ENCODE results near the gene LETM1. TPM values are rescaled to one million over a fixed set of nuclear protein-coding genes. Genes with fewer than 3 reads are reported as not detected.

Gene LETM1
- total and polyA plus RNA-seq, 4 donors = 6.8 to 25.6 (median 18.9) TPM

DNA sequence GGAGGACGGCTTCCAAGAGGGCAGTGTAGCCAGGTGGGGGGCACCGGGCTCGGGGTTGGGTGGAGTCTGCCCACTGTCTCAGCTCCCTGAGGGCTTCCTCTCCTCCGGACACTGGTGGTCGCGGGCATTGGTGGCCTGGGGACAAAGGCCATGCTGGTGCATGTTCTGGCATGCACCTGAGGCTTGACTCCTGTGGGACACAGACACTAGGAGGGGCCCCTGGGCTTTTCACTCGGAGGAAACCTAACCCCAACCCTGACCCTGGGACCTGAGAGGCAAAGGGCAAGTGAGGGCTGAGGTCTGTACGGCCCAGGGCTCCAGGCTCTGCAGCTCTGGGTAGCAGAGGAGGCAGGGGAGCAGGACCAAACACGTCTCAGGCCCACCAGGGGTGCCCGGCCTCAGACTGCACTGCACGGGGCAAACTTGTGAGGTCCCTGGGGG lies 85.1 kb downstream of the LETM1 start:
- no peak overlapping the region for H3K27ac ChIP-seq (ENCODE audit: low read depth in 1 of 2, low read length in 2 of 2)
- no peaks in the 10 kb centered on the region for H3K9me3 ChIP-seq (ENCODE audit: control insufficient read depth, low read length)
- DNase-seq (no peak), ATAC-seq (ENCODE audit: low FRiP score) (no peak)
- 89 to 90% methylated on average over 9 to 11 of the region's 11 CpGs for WGBS, 2 donors
- H3K4me3 ChIP-seq (ENCODE audit: low read length in 2 of 2) = no peak overlapping the region
- H3K4me1 ChIP-seq (ENCODE audit: control insufficient read depth in 1 of 2, insufficient read depth in 2 of 2, low read length in 2 of 2) = no peaks in the 10 kb centered on the region
- H3K27me3 ChIP-seq (ENCODE audit: control insufficient read depth in 1 of 2, insufficient read depth in 2 of 2, low read length in 1 of 2) = no peaks in the 10 kb centered on the region
- H3K36me3 ChIP-seq (ENCODE audit: control insufficient read depth in 1 of 2, insufficient read depth in 2 of 2, low read length in 1 of 2) = no peaks in the 10 kb centered on the region
- intact Hi-C loops (cut with DNase I) = no loop called here

DNA sequence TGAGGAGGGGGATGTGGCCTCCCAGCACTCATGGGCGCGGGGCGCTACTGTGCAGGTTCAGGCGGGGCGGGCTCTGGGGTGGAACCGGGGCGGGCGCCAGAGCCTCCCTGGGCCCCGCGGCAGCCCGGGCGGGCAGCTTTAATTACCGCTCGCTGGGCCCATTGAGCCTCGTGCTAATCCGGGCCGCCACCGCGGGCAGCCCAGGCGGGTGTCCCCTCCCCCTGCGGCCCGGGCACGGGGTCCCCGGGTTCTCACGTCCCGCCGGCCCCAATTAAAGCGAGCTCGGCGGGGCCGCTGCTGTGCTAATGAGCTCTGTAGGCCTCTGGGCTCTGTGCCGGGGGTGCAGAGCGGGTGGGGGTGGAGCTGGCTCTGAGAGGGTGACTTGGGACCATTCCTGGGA lies 85.7 kb downstream of the LETM1 start:
- Histone ChIP-seq H3K4me3 (ENCODE audit: low read length in 2 of 2) (no peak overlapping the region), H3K27ac (ENCODE audit: low read depth in 1 of 2, low read length in 2 of 2) (no peak overlapping the region), H3K36me3 (ENCODE audit: control insufficient read depth in 1 of 2, insufficient read depth in 2 of 2, low read length in 1 of 2) (no peaks in the 10 kb centered on the region), H3K9me3 (ENCODE audit: control insufficient read depth, low read length) (no peaks in the 10 kb centered on the region), H3K27me3 (ENCODE audit: control insufficient read depth in 1 of 2, insufficient read depth in 2 of 2, low read length in 1 of 2) (no peaks in the 10 kb centered on the region), H3K4me1 (ENCODE audit: control insufficient read depth in 1 of 2, insufficient read depth in 2 of 2, low read length in 2 of 2) (no peaks in the 10 kb centered on the region)
- WGBS, 2 donors = 69 to 78% methylated on average over 29 to 33 of the region's 33 CpGs
- DNase-seq = no peak
- no peak for ATAC-seq (ENCODE audit: low FRiP score)
- intact Hi-C loops (cut with DNase I) = no loop called here

DNA sequence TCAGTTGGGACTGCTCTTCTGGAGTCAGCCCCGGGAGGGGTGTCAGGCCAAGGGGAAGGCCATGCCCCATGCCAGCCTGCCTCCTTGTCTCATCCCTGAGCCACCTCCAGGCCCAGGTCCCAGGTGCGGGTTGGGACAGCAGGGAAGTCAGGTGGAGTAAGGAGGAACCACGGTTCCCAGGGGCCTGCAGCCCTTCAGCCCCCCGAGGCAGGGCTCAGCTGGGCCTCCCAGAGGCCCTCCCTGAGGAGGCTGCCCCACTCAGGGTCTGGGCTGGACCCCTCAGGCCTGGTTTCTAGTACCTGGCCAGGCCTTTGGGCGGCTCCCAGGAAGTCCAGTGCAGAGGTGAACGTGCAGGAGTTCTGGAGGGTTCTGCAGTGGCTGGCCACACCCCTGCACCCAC lies 86.3 kb downstream of the LETM1 start:
- intact Hi-C loops (cut with DNase I) = no loop called here
- 93% methylated on average over 6 of the region's 6 CpGs for WGBS, 2 donors
- Histone ChIP-seq H3K27me3 (ENCODE audit: control insufficient read depth in 1 of 2, insufficient read depth in 2 of 2, low read length in 1 of 2) (no peaks in the 10 kb centered on the region), H3K4me1 (ENCODE audit: control insufficient read depth in 1 of 2, insufficient read depth in 2 of 2, low read length in 2 of 2) (no peaks in the 10 kb centered on the region), H3K36me3 (ENCODE audit: control insufficient read depth in 1 of 2, insufficient read depth in 2 of 2, low read length in 1 of 2) (no peaks in the 10 kb centered on the region), H3K9me3 (ENCODE audit: control insufficient read depth, low read length) (no peaks in the 10 kb centered on the region), H3K4me3 (ENCODE audit: low read length in 2 of 2) (no peak overlapping the region), H3K27ac (ENCODE audit: low read depth in 1 of 2, low read length in 2 of 2) (no peak overlapping the region)
- DNase-seq (no peak), ATAC-seq (ENCODE audit: low FRiP score) (no peak)

DNA sequence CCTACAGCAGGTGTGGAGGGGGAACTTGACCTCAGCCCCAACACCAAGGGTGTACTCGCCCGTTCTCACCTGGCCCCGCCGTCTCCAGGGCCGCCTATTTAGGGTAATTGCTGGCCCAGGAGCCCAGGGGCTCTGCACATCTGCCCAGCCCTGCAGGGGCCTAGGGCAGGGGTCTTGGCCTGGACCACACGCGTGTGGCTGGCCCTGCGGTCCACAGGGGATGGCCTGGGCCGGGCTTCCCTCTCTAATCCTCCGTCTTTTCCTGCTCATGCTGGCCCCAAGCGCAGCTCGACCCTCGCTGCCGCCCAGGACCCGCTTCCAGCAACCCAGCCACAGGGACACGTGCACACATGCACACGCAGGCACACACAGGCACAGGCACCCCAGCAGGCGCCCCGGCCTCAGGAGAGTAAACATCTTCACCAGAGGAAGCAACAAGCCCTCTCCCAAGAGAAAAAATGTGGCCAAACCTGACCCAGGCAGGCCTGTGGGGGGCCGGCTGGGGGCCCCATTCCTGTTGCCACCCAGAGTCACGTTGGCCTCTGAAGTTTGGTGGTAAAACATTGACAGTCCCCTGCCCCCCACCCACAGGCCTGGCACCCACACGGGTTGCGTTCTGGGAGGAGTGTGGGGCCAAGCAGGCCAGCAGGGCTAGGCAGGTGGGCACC lies 87.5 kb downstream of the LETM1 start:
- 92 to 96% methylated on average over 22 to 23 of the region's 23 CpGs for WGBS, 2 donors
- no peaks in the 10 kb centered on the region for H3K9me3 ChIP-seq (ENCODE audit: control insufficient read depth, low read length)
- intact Hi-C loops (cut with DNase I) = no loop called here
- no peak overlapping the region for H3K27ac ChIP-seq (ENCODE audit: low read depth in 1 of 2, low read length in 2 of 2)
- H3K4me3 ChIP-seq (ENCODE audit: low read length in 2 of 2) = no peak overlapping the region
- ATAC-seq (ENCODE audit: low FRiP score) (no peak), DNase-seq (no peak)
- no peaks in the 10 kb centered on the region for H3K4me1 ChIP-seq (ENCODE audit: control insufficient read depth in 1 of 2, insufficient read depth in 2 of 2, low read length in 2 of 2)
- no peaks in the 10 kb centered on the region for H3K36me3 ChIP-seq (ENCODE audit: control insufficient read depth in 1 of 2, insufficient read depth in 2 of 2, low read length in 1 of 2)
- H3K27me3 ChIP-seq (ENCODE audit: control insufficient read depth in 1 of 2, insufficient read depth in 2 of 2, low read length in 1 of 2) = no peaks in the 10 kb centered on the region

DNA sequence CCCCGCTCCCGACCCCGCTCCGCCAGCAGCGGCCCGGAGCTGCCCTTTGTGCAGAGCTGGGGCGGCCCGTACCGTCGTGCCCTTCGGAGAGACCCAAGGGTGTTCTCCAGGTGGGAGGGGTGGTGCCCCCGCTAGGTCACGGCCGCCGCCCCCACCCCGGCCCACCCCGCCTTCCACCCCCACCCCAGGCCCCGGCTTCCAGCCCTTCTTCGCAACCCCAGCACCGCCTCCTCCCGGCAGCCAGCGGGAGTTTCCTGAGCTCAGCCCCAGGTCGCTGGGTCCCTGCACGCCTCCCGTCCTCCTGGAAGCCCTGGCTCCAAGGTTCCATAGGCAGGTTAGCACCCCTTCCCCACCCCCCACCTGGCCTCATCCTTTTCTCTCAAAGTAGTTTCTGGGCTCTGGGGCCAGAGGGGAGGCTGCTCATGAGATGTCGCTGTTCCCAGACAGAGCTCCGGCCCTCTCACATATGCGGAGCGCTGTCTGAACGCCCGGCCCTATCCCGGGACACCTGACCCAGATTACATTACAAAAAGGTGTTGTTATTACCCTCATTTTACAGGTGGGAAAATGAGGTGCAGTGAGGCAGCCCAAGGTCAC lies 88.1 kb downstream of the LETM1 start:
- intact Hi-C loops (cut with DNase I) = no loop called here
- no peaks in the 10 kb centered on the region for H3K36me3 ChIP-seq (ENCODE audit: control insufficient read depth in 1 of 2, insufficient read depth in 2 of 2, low read length in 1 of 2)
- H3K4me1 ChIP-seq (ENCODE audit: control insufficient read depth in 1 of 2, insufficient read depth in 2 of 2, low read length in 2 of 2) = no peaks in the 10 kb centered on the region
- H3K4me3 ChIP-seq (ENCODE audit: low read length in 2 of 2) = peak overlapping the region; percentile 20 to 28
- H3K27me3 ChIP-seq (ENCODE audit: control insufficient read depth in 1 of 2, insufficient read depth in 2 of 2, low read length in 1 of 2) = no peaks in the 10 kb centered on the region
- H3K9me3 ChIP-seq (ENCODE audit: control insufficient read depth, low read length) = no peaks in the 10 kb centered on the region
- DNase-seq (no peak), ATAC-seq (ENCODE audit: low FRiP score) (no peak)
- no peak overlapping the region for H3K27ac ChIP-seq (ENCODE audit: low read depth in 1 of 2, low read length in 2 of 2)
- WGBS, 2 donors = 32 to 34% methylated on average over 26 to 32 of the region's 32 CpGs

DNA sequence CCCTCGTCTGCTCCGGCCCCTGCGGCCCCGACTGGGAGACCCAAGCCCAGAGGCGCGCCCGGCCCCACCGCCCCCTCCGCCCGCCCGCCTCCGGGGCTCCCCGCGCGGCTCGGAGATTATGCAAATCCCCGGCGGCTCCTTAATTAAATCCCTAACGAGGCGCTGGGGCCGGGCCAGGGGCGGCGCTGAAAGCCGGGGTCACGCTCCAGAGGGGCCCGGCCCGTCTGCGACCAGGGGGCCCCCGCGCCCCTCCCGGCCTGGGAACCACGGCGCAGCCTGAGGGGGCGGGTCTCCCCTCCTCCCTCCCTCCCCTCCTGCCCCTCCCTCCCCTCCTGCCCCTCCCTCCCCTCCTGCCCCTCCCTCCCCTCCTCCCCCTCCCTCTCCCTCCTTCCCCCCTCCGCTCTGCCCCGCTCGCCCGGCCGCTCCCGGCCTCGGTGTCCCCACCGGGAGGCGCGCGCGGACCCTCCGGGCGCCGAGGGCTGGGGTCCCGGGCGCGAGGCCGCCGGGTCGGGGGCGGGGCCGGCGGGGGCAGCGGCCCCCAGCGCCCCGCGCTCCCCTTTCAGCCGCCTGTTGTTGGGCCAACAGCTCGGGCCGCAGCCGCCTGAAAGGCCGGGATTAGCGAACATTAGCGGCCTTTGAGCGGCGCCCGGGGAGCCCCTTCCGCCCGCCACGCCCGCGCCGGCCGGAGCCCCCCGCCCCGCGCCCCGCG lies 88.7 kb downstream of the LETM1 start:
- Histone ChIP-seq H3K27ac (ENCODE audit: low read depth in 1 of 2, low read length in 2 of 2) (no peak overlapping the region), H3K36me3 (ENCODE audit: control insufficient read depth in 1 of 2, insufficient read depth in 2 of 2, low read length in 1 of 2) (no peaks in the 10 kb centered on the region), H3K4me1 (ENCODE audit: control insufficient read depth in 1 of 2, insufficient read depth in 2 of 2, low read length in 2 of 2) (no peaks in the 10 kb centered on the region), H3K27me3 (ENCODE audit: control insufficient read depth in 1 of 2, insufficient read depth in 2 of 2, low read length in 1 of 2) (no peaks in the 10 kb centered on the region), H3K4me3 (ENCODE audit: low read length in 2 of 2) (peak overlapping the region; percentile 20 to 28), H3K9me3 (ENCODE audit: control insufficient read depth, low read length) (no peaks in the 10 kb centered on the region)
- WGBS, 2 donors = 2% methylated on average over 47 to 81 of the region's 84 CpGs
- intact Hi-C loops (cut with DNase I) = no loop called here
- DNase-seq = no peak
- no peak for ATAC-seq (ENCODE audit: low FRiP score)

DNA sequence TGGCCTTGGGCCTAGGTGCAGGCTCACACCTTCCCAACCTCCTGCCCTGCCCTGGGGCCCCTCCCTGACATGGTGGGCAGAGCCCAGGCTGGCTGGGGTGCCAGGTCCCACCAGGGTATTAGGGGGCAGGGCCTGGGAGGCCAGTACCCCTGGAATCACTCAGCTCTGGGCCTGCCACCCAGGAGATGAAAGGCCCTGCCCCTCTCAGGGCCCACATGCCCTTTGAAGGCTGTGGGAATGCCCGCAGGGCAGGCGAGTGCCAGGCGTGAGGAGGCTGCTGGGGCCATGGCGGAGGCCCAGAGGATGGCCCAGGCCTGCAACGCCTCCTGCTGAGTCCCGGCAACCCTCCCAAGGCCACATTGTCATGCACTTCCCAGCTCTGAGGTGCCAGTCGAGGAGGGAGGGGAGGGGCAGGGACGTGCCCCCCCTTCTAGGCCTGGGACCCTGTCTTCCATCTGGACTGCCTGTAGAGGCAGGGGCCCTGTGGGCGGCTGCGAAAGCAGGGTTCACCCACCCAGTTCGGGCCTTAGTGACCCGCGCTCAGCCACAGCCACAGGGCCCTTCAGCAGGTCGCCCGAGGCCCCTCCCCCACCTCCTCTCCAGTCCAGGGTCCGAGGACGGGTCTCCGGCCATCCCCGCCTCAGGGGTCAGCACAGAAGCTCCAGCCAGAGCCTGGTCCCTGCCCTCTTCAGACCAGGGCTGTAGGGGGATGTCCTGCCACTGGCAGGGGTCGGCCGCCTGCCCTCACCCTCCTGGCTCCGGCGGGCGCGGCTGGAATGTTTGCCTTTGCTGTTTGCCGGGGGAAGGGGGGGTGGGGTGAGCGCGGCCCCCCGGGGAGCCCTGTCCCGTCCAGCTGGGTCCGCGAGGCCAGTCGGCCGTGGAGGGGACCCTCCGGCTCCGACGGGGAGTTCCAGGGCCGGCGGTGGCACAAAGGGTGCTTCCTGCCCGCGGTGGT lies 89.6 kb downstream of the LETM1 start:
- H3K4me3 ChIP-seq (ENCODE audit: low read length in 2 of 2) = no peak overlapping the region
- no peaks in the 10 kb centered on the region for H3K4me1 ChIP-seq (ENCODE audit: control insufficient read depth in 1 of 2, insufficient read depth in 2 of 2, low read length in 2 of 2)
- no peaks in the 10 kb centered on the region for H3K27me3 ChIP-seq (ENCODE audit: control insufficient read depth in 1 of 2, insufficient read depth in 2 of 2, low read length in 1 of 2)
- no peaks in the 10 kb centered on the region for H3K36me3 ChIP-seq (ENCODE audit: control insufficient read depth in 1 of 2, insufficient read depth in 2 of 2, low read length in 1 of 2)
- WGBS, 2 donors = 48 to 54% methylated on average over 25 to 41 of the region's 41 CpGs
- intact Hi-C loops (cut with DNase I) = no loop called here
- no peak for DNase-seq
- no peak for ATAC-seq (ENCODE audit: low FRiP score)
- no peaks in the 10 kb centered on the region for H3K9me3 ChIP-seq (ENCODE audit: control insufficient read depth, low read length)
- no peak overlapping the region for H3K27ac ChIP-seq (ENCODE audit: low read depth in 1 of 2, low read length in 2 of 2)

DNA sequence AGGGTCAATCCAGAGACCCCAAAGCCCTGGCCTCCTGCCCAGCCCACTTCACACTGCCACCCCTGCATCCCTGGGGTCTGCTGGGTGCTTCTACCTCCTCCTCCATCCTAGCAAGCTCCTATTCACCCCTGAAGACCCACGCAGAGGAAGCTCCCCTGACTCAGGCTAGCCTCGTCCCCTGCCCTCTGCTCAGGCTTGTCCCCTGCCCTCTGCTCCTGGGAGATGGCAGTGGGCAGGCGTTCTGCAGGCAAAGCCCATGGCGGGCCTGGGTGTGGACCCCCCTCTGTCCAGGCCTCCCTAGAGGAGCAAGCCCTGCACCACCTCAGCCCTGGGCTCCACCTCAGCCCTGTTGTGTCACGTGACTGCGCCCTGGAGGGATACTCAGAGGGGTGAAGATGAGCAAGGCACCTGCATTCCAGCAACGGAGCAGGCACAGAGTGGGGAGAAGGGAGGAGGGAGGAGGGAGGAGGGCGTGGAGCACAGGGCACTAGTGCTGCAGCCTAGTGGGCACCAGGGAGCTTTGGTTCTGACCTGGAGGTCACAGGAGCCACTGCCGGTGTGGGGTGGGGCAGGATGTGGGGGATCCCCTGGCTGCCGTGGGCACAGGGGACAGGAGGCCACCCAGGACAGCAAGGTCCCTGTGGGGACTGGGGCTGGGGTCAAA lies 90.4 kb downstream of the LETM1 start:
- ATAC-seq (ENCODE audit: low FRiP score) (no peak), DNase-seq (no peak)
- Histone ChIP-seq H3K4me1 (ENCODE audit: control insufficient read depth in 1 of 2, insufficient read depth in 2 of 2, low read length in 2 of 2) (no peaks in the 10 kb centered on the region), H3K27ac (ENCODE audit: low read depth in 1 of 2, low read length in 2 of 2) (no peak overlapping the region), H3K36me3 (ENCODE audit: control insufficient read depth in 1 of 2, insufficient read depth in 2 of 2, low read length in 1 of 2) (no peaks in the 10 kb centered on the region), H3K9me3 (ENCODE audit: control insufficient read depth, low read length) (no peaks in the 10 kb centered on the region), H3K4me3 (ENCODE audit: low read length in 2 of 2) (no peak overlapping the region), H3K27me3 (ENCODE audit: control insufficient read depth in 1 of 2, insufficient read depth in 2 of 2, low read length in 1 of 2) (no peaks in the 10 kb centered on the region)
- intact Hi-C loops (cut with DNase I) = no loop called here
- WGBS, 2 donors = 88% methylated on average over 7 to 10 of the region's 10 CpGs
